ENCODE results near the gene SPRY1.

Gene SPRY1

DNA sequence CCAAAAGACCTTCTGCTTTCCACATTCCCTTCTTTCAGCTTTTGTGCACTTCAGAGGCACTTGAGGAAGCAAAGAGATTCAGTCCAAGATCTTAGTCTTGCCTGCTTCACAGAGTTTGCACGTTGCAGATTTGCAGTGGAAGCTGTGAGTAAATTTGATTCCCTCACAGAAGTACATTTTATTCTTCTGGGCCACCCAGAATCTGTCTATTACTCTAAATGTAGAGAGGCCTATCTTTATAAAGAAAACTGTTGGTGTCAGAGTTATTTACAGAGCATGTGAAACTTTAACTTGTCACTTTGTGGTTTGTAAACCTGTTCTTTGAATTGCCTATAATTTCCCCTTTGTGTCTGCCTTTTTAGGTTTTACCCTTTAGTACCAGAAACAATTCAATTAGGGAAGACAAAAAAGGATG lies 15.5 kb downstream of the SPRY1 start:
- no peak for DNase-seq

DNA sequence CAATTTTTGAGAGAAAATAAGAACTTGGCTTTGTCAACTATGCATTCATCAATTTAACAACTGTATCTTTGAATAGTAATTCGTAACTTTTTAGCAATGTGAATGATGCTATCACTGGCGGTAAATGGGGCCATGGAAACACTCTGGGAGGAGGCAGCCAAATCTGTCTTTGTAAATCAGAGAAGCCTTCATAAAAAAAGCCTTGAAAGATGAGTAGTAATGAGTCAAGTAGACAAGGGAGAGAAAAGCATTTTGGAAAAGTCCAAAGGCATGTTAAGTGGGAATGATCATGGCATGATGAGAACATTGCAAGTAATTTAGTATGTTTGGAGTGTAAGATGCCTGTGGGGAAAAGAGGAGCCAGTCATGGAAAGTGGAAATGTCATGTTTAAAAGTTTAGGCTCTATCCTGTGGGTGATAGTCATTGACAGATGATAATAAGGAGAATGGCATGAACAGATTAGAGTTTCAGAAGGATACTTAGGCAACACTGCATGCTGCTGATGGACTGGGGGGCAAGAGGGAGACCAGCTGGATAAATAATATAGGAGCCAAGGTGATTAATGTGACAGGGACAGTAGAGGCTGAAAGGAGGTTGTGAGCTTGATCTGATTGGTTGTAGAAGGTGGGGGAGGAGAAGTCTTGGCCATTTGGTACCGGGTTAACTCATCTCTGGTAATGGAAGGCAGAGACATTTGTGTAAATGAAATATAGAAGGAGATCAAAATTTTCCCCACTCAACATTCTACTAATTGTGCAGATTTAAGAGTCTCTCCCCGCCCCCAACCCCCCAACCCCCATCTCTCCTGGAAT lies 16.3 kb downstream of the SPRY1 start:
- no peak for DNase-seq

DNA sequence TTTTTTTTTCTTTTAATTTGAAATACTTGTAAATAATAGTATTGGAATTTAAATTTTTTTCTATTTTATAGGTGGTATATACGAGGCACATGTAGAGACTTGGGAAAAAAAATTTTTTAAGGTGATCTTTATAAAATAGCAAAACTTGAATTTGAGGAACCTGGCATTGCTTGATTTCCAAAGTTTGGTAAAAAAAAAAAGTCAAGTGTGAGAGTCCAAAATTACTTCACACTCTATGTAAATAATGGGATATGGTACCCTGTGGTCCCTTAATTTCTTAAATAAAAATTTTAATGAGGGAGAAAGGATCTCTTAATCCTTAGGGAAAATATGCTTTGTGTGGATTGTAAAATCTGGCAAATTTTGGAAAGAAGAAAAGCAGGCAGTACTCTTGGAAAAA lies 19.0 kb downstream of the SPRY1 start:
- DNase-seq, result no peak

DNA sequence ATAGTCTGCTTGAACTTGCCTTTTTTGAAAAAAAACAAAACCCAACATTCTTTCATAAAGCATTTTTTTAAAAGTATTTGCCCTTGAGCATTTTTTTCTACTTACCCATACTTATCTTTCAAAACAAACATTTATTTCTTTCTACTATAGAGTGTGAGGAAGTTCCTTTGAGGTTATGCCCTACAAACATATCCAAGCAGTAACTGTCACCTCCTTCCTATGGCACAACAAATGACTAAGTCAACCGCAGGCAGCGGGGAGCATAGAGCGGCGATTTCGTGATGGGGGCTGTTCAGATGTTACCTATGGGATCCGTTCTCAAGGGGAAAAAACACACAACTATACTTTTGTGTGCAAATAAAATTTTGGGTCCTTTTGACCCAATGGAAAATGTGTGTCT lies 19.4 kb downstream of the SPRY1 start:
- DNase-seq, result no peak

DNA sequence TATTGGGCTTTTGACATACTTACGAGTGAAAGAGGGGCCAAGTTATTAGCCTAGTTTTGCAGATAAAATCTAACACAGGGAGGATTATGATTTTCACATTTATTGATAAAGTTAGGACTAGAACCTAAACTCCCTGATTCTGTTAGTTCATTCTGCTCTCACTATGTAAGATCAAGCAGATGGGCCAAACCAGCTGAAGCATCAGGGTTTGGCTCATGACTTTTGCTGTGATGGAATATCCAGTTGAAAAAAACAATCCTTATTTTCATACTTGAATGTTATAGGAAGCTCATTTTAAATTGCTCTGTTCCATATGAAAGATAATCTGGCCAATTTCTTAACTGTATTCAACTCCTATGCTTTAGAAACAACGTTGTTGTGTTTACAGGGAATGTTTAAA lies 21.2 kb downstream of the SPRY1 start:
- DNase-seq, result no peak

DNA sequence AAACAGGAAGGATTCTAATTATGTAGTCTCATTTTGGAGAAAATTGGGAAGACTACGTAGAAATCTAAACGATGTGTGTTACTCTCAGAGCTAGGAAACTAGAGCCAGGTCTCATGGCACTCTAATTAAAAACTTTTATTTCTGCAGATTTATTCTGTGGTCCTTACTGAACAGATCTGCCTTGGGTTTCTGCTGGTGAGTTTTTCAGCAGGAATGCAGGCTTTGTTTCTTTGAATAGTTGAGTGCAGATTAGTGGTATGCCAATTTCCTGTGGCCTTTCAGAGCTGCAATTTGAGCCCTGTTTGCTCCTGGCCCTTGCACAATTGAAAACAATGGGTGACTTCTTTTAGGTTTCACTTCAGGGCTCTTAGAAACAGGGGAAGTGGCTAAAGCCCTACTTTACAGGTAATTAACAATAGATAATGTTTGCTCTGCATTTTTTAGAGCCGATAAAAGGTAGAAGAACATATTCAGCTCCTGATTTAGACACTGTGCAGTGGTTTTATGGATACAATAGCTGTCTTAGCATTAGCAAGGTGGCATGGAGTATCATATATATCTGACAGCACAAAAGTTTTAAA lies 21.8 kb downstream of the SPRY1 start:
- DNase-seq, result peak; percentile 92

DNA sequence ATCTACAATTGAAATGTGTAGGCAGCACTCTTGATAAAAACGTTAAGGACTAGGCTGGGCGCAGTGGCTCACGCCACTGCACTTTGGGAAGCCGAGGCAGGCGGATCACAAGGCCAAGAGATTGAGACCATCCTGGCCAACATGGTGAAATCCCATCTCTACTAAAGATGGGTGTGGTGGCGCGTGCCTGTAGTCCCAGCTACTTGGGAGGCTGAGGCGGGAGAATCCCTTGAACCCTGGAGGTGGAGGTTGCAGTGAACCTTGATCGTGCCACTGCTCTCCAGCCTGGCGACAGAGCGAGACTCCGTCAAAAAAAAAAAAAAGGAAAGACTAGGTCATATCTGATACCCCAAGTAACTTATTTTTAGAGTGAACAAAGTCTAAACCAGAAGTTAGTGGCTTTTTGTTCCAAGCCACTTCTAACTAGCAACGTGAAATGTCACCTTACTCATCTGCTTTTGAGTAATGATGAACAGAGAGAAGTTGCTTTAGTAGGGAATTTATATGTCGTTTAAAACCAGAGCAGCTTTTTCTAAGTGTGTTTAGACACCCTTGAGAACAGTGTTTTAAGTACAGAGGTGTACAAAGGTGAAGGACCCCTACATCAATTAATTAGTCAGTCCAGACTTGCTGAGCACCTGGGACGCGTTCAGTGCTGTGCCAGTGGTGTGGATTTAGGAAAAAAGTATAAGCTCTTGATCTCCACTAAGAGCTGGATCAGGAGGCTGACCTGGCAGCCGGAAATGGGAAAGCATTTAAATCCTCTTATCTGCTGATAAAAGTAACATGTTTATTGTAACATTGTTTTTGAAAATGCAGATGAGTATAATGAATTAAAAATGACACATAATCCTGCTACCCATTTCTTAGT lies 23.5 kb downstream of the SPRY1 start:
- peak; percentile 5 for DNase-seq

DNA sequence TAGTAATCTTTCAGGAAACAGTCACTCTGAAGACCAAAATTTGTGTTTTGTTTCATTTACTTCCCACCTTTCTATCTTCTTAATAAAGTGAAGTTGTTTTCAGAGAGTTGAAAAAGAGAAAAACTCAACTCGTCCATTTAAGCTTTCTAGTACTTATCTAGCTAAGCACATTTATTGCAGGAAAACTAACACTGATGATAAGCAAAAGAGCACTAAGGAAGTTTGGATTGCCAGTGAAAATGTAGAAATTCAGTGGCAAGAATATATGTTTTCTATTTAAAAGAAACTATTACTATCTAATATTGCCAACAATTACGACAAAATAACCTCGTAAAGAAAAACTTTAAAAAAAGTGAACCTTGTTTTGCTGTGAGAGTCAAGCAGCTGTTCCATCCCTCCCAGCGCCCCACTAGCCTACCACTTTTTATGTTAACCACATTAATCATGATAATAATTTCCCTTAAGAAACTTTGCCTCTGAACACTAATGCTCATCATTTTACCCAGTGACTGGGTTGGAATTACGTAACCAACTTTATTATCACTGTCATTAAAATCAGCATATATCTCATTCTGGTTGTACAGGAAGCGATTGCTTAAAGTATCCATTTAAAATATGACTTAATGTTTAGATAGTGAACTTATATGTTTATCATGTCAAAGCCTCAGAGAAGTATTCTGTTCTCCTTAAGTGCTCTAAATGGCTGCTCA lies 24.8 kb downstream of the SPRY1 start:
- no peak for DNase-seq

DNA sequence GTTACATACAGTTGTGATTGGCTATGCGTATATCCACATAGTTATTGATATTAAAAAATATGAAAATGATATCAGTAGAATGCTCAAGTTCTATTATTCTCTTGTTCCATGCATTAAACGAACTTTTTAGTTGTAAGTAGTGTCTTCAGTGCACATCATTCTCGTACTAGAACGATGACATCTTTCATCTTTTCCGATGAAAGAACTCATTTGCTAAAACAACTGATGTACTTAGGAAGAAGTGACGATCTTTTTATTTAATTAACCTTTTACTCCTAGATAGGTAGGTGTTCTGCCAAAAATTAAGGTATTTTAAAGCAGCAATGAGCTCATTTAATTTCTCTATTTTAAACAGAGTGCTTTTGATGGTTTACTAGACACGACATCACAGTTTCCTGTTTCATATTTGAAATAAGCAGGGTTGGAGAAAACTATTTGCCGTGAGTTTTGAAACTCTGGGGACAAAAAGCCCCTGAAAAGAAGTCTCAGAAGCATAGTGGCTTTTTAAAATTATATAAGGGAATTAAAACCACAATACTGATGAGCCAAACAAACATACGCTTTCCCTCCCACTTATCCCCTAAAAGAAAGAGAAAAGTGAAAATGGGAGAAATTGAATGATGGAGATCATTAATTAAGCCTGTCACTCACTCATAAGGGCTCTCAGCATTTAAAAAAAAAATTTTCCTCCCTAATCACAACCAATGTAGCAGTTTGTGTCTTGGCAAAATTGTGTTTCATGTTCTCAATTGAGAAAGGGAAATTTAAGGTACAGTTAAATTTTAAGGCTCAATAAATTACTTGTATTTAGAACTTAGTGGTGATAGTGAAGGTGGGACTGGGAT lies 25.6 kb downstream of the SPRY1 start:
- DNase-seq, result no peak

DNA sequence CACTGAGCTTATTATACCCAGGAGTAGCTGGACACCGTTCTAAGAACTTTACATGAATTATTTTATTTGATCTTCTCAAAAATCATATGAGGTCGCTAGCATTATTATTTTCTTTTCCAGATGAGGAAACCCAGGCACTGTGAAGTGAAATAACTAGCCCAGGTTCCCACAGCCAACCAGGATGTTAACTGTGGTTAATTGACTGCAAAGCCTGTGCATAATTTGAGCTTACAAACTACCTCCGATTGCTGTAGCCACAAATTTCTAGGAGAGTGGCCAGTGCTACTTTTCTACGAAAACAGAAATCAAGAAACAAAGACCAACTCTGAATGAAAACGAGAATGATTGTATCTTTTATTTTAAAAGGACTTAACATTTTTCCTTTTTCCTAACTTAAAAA lies 27.2 kb downstream of the SPRY1 start:
- no peak for DNase-seq

DNA sequence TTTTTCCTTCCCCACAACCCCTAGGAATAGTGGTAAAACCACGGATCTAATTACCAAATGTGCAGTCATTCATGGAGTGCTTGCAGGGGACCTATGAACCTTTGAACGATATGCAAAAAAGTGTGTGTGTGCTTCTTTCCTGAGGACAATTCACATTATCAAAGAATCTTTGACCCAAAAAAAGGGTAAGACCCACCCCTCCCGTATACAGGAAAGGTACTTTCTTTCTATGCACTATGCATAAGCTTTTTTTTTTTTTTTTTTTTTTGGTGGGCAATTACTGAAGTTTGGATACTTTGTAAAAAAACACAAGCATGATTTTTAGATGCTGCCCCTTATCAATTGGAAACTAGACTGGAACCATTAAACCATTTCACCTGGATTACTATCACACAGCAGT lies 31.4 kb downstream of the SPRY1 start:
- DNase-seq, result no peak

DNA sequence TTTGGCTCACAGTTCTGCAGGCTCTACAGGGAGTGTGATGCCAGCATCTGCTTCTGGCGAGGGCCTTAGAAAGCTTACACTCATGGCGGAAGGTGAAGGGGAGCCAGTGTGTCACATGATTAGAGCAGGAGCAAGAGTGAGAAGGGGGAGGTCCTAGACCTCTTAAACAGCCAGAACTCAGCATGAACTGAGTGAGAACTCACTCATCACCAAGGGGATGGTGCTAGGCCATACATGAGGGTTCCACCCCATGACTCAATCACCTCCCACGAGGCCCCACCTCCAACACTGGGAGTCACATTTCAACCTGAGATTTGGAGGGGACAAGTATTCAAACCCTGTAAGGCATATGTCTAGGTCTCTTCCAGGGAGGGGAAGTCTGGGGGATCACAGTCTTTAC lies 33.4 kb downstream of the SPRY1 start:
- DNase-seq, result no peak

DNA sequence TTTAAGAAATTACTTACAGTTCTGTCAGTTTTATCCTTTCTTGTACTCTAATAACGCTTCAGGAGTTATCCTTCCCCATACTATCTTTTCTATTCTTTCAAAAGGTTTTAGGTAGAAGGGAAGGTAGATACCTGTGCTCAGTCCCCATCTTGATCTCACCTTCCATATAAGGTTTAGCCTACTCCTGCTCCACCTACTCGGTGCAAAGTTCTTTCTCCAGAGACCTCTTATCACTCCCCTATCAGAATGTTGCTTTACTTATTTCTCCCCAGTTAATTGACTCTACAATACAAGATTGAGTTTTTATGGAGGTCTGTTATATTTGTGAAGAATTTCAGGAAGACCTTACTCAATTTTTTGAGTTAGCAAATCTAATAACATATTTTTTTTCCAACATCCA lies 33.9 kb downstream of the SPRY1 start:
- no peak for DNase-seq

DNA sequence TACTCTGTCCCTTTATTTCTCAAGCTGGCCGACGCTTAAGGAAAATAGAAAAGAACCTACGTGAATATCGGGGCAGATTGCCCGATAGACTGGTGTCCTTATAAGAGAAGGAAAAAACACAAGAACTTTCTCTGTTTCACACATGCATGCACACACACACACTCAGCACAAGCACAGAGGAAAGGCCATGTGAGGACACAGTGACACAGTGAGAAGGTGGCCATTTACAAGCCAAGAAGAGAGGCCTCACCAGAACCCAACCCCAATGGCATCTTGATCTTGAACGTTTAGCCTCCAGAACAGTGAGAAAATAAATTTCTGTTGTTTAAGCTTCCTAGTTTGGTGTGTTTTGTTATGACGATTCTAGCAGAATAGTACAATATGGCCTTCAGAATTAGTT lies 37.0 kb downstream of the SPRY1 start:
- no peak for DNase-seq

DNA sequence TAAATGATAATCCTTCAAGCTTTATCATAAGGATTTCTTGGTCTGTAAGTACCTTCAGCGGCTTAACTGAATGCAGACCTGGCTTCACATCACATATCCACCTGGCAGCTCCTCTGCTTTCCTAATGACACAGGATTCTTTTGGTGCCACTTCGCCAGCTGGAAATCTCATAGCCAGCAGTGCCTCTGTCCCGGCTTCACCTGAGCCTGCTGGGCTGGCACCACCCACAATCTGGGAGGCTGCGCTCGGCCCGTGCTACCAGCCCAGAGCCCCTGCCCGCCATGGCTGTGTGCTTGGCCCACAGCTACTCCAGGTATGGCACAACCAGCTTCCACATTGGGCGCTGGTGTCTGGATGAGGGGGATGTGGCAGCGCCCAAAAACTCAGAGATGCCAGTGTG lies 37.4 kb downstream of the SPRY1 start:
- DNase-seq, result no peak

DNA sequence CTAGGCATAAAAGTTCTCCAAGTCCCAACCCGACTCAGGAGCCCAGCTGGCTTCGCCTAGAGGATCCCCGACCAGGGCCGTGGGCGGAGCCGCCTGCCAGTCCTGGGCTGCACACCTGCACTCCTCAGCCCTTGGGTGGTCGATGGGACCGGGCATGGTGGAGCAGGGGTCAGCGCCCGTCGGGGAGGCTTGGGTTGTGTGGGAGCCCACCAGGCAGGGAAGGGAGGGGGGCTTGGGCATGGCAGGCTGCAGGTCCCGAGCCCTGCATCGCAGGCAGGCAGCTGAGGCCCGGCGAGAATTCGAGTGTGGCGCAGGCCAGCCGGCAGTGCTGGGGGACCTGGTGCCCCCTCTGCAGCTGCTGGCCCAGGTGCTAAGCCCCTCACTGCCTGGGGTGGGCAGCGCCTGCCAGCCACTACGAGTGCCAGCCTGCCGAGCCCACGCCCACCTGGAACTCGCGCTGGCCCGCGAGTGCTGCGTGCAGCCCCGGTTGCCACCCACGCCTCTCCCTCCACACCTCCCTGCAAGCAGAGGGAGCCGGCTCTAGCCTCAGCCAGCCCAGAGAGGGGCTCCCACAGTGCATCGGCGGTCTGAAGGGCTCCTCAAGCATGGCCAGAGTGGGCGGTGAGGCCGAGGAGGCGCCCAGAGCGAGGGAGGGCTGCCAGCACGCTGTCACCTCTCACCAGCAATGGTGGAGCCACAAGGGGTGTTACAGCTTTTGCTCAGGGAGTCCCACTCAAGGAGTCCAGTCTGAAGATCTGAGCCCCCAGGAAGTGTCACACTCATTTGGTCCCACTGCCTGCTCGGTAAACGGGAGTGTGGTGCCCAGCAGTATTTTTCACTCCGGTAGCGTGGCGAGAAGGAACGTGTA lies 38.9 kb downstream of the SPRY1 start:
- no peak for DNase-seq

DNA sequence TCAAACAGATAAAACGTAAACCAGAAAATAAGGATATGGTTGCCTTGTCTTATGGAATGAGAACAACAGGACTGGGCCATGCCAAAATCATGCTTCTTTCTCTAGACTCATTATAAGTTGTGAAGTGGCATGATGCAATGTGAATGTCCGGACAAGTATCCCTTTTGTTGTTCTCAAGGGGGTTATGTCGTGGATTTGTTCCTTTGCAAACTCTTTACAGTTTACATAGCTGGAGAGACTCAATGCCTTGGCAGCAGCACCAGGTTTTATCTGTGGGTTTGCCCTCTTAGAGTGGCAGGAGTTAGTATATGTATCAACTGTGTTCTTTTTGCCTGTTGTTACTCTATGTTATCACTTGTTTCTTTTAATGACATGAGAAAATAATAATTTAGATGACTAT lies 41.4 kb downstream of the SPRY1 start:
- no peak for DNase-seq

DNA sequence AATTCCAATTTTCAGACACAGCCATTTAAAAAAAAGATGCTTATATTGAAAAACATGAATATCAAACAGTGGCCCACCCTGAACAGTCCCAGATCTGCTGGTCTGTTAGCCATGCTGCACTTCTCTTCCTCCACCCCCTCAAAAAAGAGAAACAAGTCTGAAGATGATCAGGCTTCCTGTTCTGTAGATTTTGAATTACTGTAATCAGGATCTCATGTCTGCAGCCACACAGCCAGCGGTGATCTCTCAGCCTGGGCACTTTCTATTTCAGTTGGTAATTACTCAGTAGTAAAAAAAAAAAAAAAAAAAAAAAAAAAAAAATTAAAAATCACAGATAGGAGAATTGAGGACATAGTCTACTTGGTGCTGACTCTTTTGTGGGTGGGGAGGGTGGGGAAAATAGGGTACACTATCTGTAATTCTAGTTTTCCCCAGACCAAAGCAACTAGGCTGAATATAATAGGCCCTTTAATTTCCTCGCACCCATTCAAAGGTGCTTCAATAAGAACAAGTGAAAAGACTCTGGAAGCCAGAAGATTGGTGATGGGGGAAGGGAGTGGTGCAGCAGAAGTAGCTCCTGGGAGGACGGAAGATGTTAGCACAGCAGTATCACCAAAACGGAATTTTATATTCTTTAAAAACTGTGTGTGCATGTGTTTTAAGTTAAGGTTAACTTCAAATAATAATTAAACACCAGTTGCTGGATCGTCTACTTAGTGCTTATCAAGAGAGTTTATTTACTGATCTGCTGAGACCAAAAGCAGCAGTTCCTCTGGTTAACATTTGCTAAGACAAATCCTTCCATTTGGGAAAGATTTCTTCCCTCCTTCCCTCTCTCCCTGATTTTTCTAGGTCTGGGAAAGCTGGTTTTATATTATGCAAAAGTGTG lies 47.0 kb downstream of the SPRY1 start:
- no peak for DNase-seq

DNA sequence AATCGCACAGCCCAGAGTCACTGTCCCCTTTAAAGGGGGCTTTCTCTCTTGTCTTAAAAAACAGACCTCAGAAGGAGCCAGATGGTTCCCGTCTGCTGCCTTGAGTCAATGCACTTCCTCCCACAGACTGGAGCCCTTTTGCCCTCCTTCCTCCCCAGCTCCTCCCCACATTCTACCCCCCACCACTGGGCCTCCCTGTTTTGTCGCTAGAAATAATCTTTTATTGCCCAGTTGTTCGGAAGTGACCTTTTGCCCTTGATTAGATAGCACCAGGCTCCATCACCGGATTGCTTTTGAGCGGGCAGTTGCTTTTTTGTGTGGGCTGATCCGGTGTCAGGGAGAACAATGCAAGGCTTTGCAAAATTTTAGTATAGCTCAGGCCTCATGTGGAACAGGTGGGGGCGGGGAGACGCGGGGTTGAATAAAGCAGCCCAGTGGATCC lies 47.7 kb downstream of the SPRY1 start:
- DNase-seq, result peak; percentile 45

DNA sequence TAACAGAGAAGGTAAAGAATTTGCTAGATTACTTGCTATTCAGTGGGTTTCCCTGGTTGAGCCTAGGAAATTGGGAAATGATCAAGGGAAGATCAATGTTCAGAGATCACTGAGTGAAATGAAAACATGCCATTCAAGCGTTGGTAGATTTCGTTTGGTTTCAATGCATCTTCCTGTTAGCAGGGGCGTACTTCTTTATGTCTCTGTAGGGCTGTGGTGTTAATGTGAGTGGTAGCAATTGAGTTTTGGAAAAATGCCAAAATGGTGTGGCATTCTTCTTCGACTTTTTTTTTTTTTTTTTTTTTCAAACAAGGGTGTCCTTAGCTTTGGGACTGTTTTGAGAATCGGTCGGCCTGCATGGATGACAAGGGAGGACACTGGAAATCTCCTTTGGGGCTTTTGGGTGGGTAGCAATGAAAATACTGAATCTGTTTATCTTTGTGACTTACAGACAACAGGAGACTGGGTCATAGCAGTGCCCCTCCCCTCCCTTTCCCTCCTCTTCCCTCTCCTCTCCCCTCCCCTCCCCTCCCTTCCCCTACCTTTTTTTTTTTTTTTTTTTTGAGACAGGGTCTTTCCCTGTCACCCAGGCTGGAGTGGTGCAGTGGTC lies 50.4 kb downstream of the SPRY1 start:
- DNase-seq, result peak; percentile 70
